K562 (cell line): ENCODE measurements around the gene ATP4B. TPM values are rescaled to one million over a fixed set of nuclear protein-coding genes. Genes with fewer than 3 reads are reported as not detected.
A peak's percentile ranks its signal among the peaks of the same experiment; 100 is the strongest.

Source experiments
- ATAC-seq: fragments of 200-7000 bp; cut with Tn5 transposase; 3 replicates; pipeline ENCODE4 v1.9.1; 2020; ENCODE audit warnings: moderate library complexity
- BruUV-seq: library from RNA; stranded (reverse); fragments of 400-500 nt; replicated peaks from 2 replicates; lab custom pipeline; 2021; lab: Mats Ljungman, UMichigan
- CTCF ChIA-PET: fragments of 300-600 bp; formaldehyde crosslinking; extraction: SDS; loops from one replicate; lab custom pipeline; 2021; ENCODE audit warnings: low intra/inter-chr PET ratio; lab: Yijun Ruan, JAX
- POLR2A ChIA-PET: fragments of 300-600, 350-650 bp; sonication (Branson Sonifier 250); formaldehyde crosslinking; extraction: SDS; loops from one replicate; lab custom pipeline; 2021; ENCODE audit warnings: antibody characterized with exemption, inconsistent platforms; lab: Yijun Ruan, JAX
- DNase-seq, 4 experiments: peaks; one replicate each; pipeline versions ENCODE4 v3.0.0 to v3.0.0-alpha.2; 2011 to 2018; ENCODE audit warnings: low spot score in 3 of 4, mixed read lengths in 3 of 4; ENCODE audit errors: extremely low read depth in 1 of 4
- FAIRE-seq: peaks from 2 replicates; lab custom pipeline; 2011; peaks lifted over from hg19 to GRCh38; lab: Jason Lieb, UNC
- H2AFZ ChIP-seq: 2 replicates; pipeline ENCODE4 v1.6.0; 2011; ENCODE audit warnings: low read depth, low read length, control low read depth, inconsistent platforms
- H3K27ac ChIP-seq: fragments of 200-600 bp; 3 replicates; pipeline ENCODE4 v1.8.0; 2011; ENCODE audit warnings: low read depth, mild to moderate bottlenecking, control low read depth, inconsistent platforms, low read length, moderate library complexity, mixed read lengths; ENCODE audit errors: extremely low read depth
- H3K27me3 ChIP-seq, 2 experiments: fragments of 300-600 bp in 1 of 2; 2 replicates in 1 of 2; 3 replicates in 1 of 2; pipeline versions ENCODE4 v1.6.0 to v1.8.0; 2011; ENCODE audit warnings: inconsistent platforms in 2 of 2, low read length in 2 of 2, mild to moderate bottlenecking in 1 of 2, mixed read lengths in 1 of 2, moderate library complexity in 1 of 2; ENCODE audit not compliant: control insufficient read depth in 2 of 2, insufficient read depth in 2 of 2
- H3K36me3 ChIP-seq: fragments of 300-600 bp; 3 replicates; pipeline ENCODE4 v1.8.0; 2011; ENCODE audit warnings: mild to moderate bottlenecking, low read length, inconsistent platforms; ENCODE audit not compliant: control insufficient read depth, insufficient read depth
- H3K4me1 ChIP-seq, 2 experiments: fragments of 200-600 bp in 1 of 2; replicated peaks in 1 of 2; 2 replicates in 1 of 2; 3 replicates in 1 of 2; pipeline versions ENCODE4 v1.5.1 to v1.8.0; 2011; ENCODE audit warnings: inconsistent platforms in 2 of 2, low read length in 2 of 2, mild to moderate bottlenecking in 1 of 2, mixed read lengths in 1 of 2, moderate library complexity in 1 of 2; ENCODE audit not compliant: control insufficient read depth in 2 of 2, insufficient read depth in 2 of 2
- H3K4me2 ChIP-seq: 2 replicates; pipeline ENCODE4 v1.6.1; 2011; ENCODE audit warnings: low read length, control low read depth, inconsistent platforms, mixed read lengths; ENCODE audit not compliant: insufficient read depth
- H3K4me3 ChIP-seq: fragments of 200-600 bp; sonication (generic), shearing (Covaris generic); 2 replicates; pipeline ENCODE4 v1.5.1; 2016; ENCODE audit warnings: control low read depth, inconsistent platforms
- H3K79me2 ChIP-seq: fragments of 200-600 bp; 3 replicates; pipeline ENCODE4 v1.8.0; 2011; ENCODE audit warnings: low read length, inconsistent platforms; ENCODE audit not compliant: control insufficient read depth, insufficient read depth
- H3K9ac ChIP-seq, 2 experiments: 2 replicates each; pipeline versions ENCODE4 v1.6.0 to v1.6.1; 2011; ENCODE audit warnings: low read depth in 2 of 2, low read length in 2 of 2, control low read depth in 1 of 2, inconsistent platforms in 1 of 2, mild to moderate bottlenecking in 1 of 2, mixed read lengths in 1 of 2; ENCODE audit not compliant: insufficient read depth in 1 of 2
- H3K9me1 ChIP-seq: one replicate; pipeline ENCODE4 v1.6.0; 2011; ENCODE audit warnings: inconsistent platforms, mild to moderate bottlenecking, low read length, moderate library complexity; ENCODE audit not compliant: control insufficient read depth, insufficient read depth
- H3K9me3 ChIP-seq: replicated peaks from 2 replicates; pipeline ENCODE4 v1.5.1; 2011; ENCODE audit warnings: low read depth, low read length, inconsistent platforms; ENCODE audit not compliant: control insufficient read depth, insufficient read depth
- H4K20me1 ChIP-seq: replicated peaks from 2 replicates; pipeline ENCODE4 v1.6.1; 2011; ENCODE audit warnings: low read length, inconsistent platforms, mixed read lengths; ENCODE audit not compliant: control insufficient read depth, insufficient read depth
- CTCF ChIP-seq, 3 experiments: IDR thresholded peaks in 2 of 3; conservative IDR thresholded peaks in 1 of 3; 2 replicates each; pipeline ENCODE4 v1.5.1; 2011 to 2012; ENCODE audit warnings: low read length in 3 of 3, mild to moderate bottlenecking in 3 of 3, control low read depth in 2 of 3, improper control_type of control experiment in 1 of 3, inconsistent platforms in 1 of 3, low read depth in 1 of 3, mixed read lengths in 1 of 3, moderate library complexity in 1 of 3; ENCODE audit not compliant: insufficient read depth in 2 of 3
- FUS ChIP-seq: fragments of 200-400 bp; formaldehyde crosslinking; optimal IDR thresholded peaks from 2 replicates; pipeline ENCODE3; 2017; ENCODE audit warnings: low read depth, low read length
- HMGN3 ChIP-seq: IDR thresholded peaks from 2 replicates; pipeline ENCODE4 v1.6.1; 2011; ENCODE audit warnings: borderline replicate concordance, low read depth, mild to moderate bottlenecking, mixed read lengths, low read length; ENCODE audit not compliant: insufficient read length; ENCODE audit errors: extremely low read depth
- HNRNPH1 ChIP-seq: fragments of 200-400 bp; formaldehyde crosslinking; optimal IDR thresholded peaks from 2 replicates; pipeline ENCODE3; 2017; ENCODE audit warnings: low read depth, mild to moderate bottlenecking, low read length, moderate library complexity
- MBD2 ChIP-seq: sonication (generic); IDR thresholded peaks from 2 replicates; pipeline ENCODE4 v1.6.1; 2016; ENCODE audit warnings: low read depth, borderline replicate concordance
- SMAD4 ChIP-seq: fragments of 250-450 bp; sonication (Bioruptor Pico); conservative IDR thresholded peaks from 2 replicates; pipeline ENCODE4 v1.8.0; 2021; ENCODE audit warnings: inconsistent platforms, mild to moderate bottlenecking, moderate library complexity
- USF1 ChIP-seq: sonication (generic); formaldehyde crosslinking; IDR thresholded peaks from 2 replicates; pipeline ENCODE4 v1.9.0; 2022; ENCODE audit warnings: mild to moderate bottlenecking, missing genetic modification reagents
- USF2 ChIP-seq: sonication (generic); formaldehyde crosslinking; IDR thresholded peaks from 2 replicates; pipeline ENCODE4 v1.5.0; 2020; ENCODE audit warnings: missing genetic modification reagents
- ZNF316 ChIP-seq: fragments of 450-650 bp; IDR thresholded peaks from 2 replicates; pipeline ENCODE4 v1.6.1; 2016
- WGBS: fragments of 100-300 bp; shearing (Covaris generic); methylation state at CpG from one replicate; pipeline ENCODE4 v1.1.6; 2016; ENCODE audit warnings: low coverage, mixed read lengths; ENCODE audit not compliant: insufficient coverage; ENCODE audit errors: missing lambda C conversion rate; 5-methylcytosine and 5-hydroxymethylcytosine counted together
- in situ Hi-C: fragments of 300-500 bp; cut with MboI; formaldehyde crosslinking; loops from 4 replicates; pipeline ENCODE4 v1.15.0; 2018; ENCODE audit warnings: inconsistent platforms, mixed read lengths
- intact Hi-C: fragments of 100-400 bp; cut with micrococcal nuclease; formaldehyde crosslinking; loops from 2 replicates; pipeline ENCODE4 v1.14.2; 2022
- polyA plus RNA-seq, 8 experiments: library from polyadenylated mRNA; depleted of rRNA in 4 of 8; stranded (reverse) in 5 of 8; unstranded in 3 of 8; fragments of >200 nt; fragmentation: Nextera tagmentation in 2 of 8; fragmentation: Illumina TruSeq in 1 of 8; extraction: Ambion mirVana in 2 of 8; extraction: Trizol in 1 of 8; gene quantifications; 2 replicates each; pipeline versions ENCODE4 v1.2.1 to v1.2.3, GENCODE V29; 2011 to 2014; ENCODE audit warnings: inconsistent platforms in 1 of 8, missing spikeins in 1 of 8
- total RNA-seq, 7 experiments: library from RNA; depleted of rRNA in 6 of 7; stranded (reverse); fragments of >200 nt in 6 of 7; fragmentation: Illumina TruSeq in 2 of 7; extraction: Trizol in 2 of 7; gene quantifications; 2 replicates each; pipeline versions ENCODE4 v1.2.1 to v1.2.3, GENCODE V29; 2011 to 2021; ENCODE audit warnings: low replicate concordance in 1 of 7

ATP4B gene
- total and polyA plus RNA-seq, 9 of the 15 experiments (the other 6 are each of a cell fraction or from before 2014, with no cell fraction given) = not detected

- no peak overlapping the region for H3K4me3 ChIP-seq
- in situ Hi-C loops = loop anchor here (10.0 kb wide), 1 partner anchor 265 kb away; no protein-coding TSS in a partner anchor
- H3K9me1 ChIP-seq = no peaks in the 10 kb centered on the region
- no peak overlapping the region for H3K9ac ChIP-seq
- CTCF ChIA-PET = no interaction called here
- ATAC-seq (no peak), DNase-seq (no peak), FAIRE-seq (no peak)
- TF ChIP-seq FUS (no peak), HMGN3 (no peak), ZNF316 (0 out of 2 replicates have a peak, but pooled peaks have one; percentile 13), SMAD4 (CRISPR knock-in tag) (no peak), MBD2 (no peak), HNRNPH1 (no peak)
- H4K20me1 ChIP-seq = no peaks in the 10 kb centered on the region
- H3K4me2 ChIP-seq = no peak overlapping the region
- intact Hi-C loops = no loop called here
- BruUV-seq = no TSS peak
- H2AFZ ChIP-seq = no peak overlapping the region
- no peaks in the 10 kb centered on the region for H3K36me3 ChIP-seq
- 50% methylated on average over 9 of the region's 15 CpGs for WGBS
- no peak overlapping the region for H3K27ac ChIP-seq
- H3K9me3 ChIP-seq = no peaks in the 10 kb centered on the region
- no peaks in the 10 kb centered on the region for H3K79me2 ChIP-seq
- POLR2A ChIA-PET = interaction anchor here (0.6 kb wide), 1 partner anchor 296 kb away, joined by 4 read pairs; no protein-coding TSS in a partner anchor
- peaks cover 5 to 38% of the 10 kb centered on the region in 2 experiments; a peak in 3 of 5 replicates for H3K27me3 ChIP-seq
- H3K4me1 ChIP-seq = peaks cover 0 to 3% of the 10 kb centered on the region in 2 experiments; a peak in 1 of 5 replicates
Measured at GRCh38 chr13:113650275-113650674, 7.7 kb downstream of the ATP4B start.

- TF ChIP-seq CTCF (IDR thresholded peaks at IDR 0.05 in 2 of 3, conservative IDR thresholded peaks at IDR 0.05 in 1 of 3; ENCODE audit: insufficient read depth in 2 of 3, low read depth in 1 of 3, low read length in 3 of 3) (0 out of 6 replicates have a peak, but pooled peaks of 1 of the 3 experiments have one; percentile 10), USF1 (CRISPR knock-in tag) (no peak), USF2 (CRISPR knock-in tag) (peak; percentile 12; the same call in 1 of the 2 replicates)
- Histone ChIP-seq H4K20me1 (no peaks in the 10 kb centered on the region), H2AFZ (no peak overlapping the region), H3K36me3 (no peaks in the 10 kb centered on the region), H3K4me1 (peaks cover 0 to 3% of the 10 kb centered on the region in 2 experiments; a peak in 1 of 5 replicates), H3K4me2 (no peak overlapping the region), H3K27me3 (peaks cover 0 to 28% of the 10 kb centered on the region in 2 experiments; a peak in 2 of 5 replicates), H3K9ac (no peak overlapping the region), H3K4me3 (no peak overlapping the region), H3K9me3 (no peaks in the 10 kb centered on the region; the same call in 1 of the 2 replicates), H3K79me2 (no peaks in the 10 kb centered on the region), H3K27ac (no peak overlapping the region), H3K9me1 (no peaks in the 10 kb centered on the region)
- ATAC-seq = no peak
- BruUV-seq = no TSS peak
- WGBS = 39% methylated on average over 9 of the region's 17 CpGs
- no peak for FAIRE-seq
- POLR2A ChIA-PET = interaction anchor here (0.7 kb wide), 1 partner anchor 9 kb away, joined by 3 read pairs; the partner anchor contains the start of gene ATP4B
- in situ Hi-C loops = no loop called here
- CTCF ChIA-PET = no interaction called here
- intact Hi-C loops = no loop called here
- no peak for DNase-seq
Measured at GRCh38 chr13:113649212-113649611, 8.8 kb downstream of the ATP4B start.
